GM19043 (cell line): ENCODE data around the gene GTPBP1.

Experiments used
- ATAC-seq: cut with Tn5 transposase; IDR thresholded peaks from one replicate; pipeline ENCODE4 v1.9.1; 2021; ENCODE audit warnings: low read depth; ENCODE audit not compliant: unreplicated experiment

The GTPBP1 gene

DNA sequence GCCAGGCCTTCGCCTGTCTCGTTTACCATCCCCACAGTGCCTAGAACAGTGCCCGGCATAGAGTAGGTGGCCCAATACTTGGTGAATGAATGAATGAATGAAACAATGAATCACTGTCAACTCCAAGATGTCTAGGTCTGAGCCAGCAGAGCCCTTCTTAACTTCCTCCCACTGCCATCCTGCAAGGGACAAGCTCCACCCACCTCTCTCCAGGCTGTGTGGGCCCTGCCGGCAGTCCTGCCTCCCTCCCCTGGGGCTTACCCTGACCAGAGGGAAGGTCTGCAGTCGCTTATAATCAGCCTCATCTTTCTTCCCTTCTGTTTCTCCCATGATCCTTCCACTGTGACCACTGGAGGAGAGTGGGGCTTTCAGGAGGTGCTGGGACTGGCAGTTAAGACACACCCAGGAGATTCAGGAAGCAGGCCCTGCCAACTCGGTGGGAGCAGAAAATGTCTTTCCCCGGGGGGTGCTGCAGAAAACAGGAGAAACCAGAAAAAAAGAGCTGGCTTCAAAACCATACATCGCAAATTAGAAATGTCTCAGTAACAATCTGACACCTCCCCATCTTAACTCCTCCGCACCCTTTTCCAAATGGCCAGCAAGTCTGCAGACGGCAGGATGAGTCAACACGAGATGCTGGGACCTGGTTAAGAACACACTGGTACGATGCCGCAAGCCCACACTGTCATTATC lies 76.8 kb downstream of the GTPBP1 start:
- ATAC-seq = no peak
